ENCODE measurements around the gene GSG1L. TPM values are rescaled to one million over a fixed set of nuclear protein-coding genes. Genes with fewer than 3 reads are reported as not detected.

GSG1L gene
- total and polyA plus RNA-seq, 4 donors = not detected

DNA sequence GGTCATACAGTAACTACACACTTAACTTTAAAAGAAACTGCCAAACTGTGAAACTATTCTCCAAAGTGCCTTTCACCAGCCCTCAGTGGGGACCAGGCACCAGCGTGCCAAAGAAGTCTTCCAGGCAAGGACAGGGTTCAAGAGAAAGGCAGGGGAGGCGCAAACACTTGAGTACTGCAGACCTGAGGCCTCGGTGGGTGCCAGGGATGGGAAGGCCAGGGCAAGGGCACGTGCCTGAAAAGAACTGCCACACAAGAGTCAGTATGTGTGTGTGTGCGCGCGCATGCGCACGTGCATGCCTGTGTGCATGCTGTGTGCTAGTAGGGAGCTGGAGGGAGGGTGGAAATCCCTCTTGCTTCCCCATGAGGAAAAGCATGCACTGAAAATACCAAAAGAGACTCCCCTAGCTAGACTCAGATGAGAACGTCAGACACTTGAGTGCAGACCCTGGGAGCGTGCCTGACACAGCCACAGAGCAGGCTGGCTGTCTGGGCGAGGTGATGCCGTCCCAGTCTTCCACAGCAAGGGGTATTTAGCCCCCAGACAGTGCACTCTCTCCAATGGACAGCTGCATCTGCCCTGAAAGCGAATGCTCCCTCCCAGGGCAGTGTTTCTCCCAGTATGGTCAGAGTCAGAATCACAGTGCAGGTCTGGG lies 40.1 kb upstream of the GSG1L start:
- no peaks in the 10 kb centered on the region for H3K27me3 ChIP-seq (ENCODE audit: control insufficient read depth in 4 of 4, insufficient read depth in 4 of 4, low read length in 3 of 4)
- no peak overlapping the region for H3K4me3 ChIP-seq (ENCODE audit: low read depth in 1 of 3, low read length in 3 of 3)
- 96% methylated on average over 14 of the region's 14 CpGs for WGBS
- no peak for TF ChIP-seq HNF4A (conservative IDR thresholded peaks at IDR 0.05)
- no peak for TF ChIP-seq RXRA (IDR thresholded peaks at IDR 0.05)
- peaks cover 5 to 31% (median 28%) of the 10 kb centered on the region in 4 donors for H3K4me1 ChIP-seq (ENCODE audit: control insufficient read depth in 4 of 4, insufficient read depth in 4 of 4, low read length in 3 of 4)
- DNase-seq (ENCODE audit: low spot score) = no peak
- H3K27ac ChIP-seq (ENCODE audit: low read depth in 1 of 2, low read length in 2 of 2) = no peak overlapping the region
- H3K36me3 ChIP-seq (ENCODE audit: control insufficient read depth in 4 of 4, insufficient read depth in 3 of 4, low read depth in 1 of 4, low read length in 3 of 4) = peaks cover 13 to 73% (median 58%) of the 10 kb centered on the region in 4 donors
- no peak overlapping the region for H3K9ac ChIP-seq (ENCODE audit: low read depth in 1 of 2, low read length in 2 of 2)
- no peaks in the 10 kb centered on the region for H3K9me3 ChIP-seq (ENCODE audit: control insufficient read depth in 4 of 4, low read length in 3 of 4)

DNA sequence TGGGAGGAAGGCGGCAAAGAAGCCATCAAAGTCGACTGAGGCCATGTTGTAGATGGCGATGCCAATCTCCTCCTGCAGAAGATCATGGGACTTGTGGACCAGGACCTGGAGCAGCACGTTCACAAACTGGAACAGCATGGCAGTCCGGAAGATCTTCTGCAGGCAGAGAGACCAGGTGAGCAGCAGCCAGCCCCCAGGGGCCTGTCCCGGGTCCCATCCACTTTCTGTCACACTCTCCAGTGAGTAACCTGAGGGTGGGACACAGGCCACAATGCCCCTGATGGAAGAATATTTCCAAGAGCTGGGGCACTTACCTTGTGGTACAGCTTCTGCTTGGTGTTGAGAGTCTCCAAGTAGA lies 38.0 kb upstream of the GSG1L start:
- H3K36me3 ChIP-seq (ENCODE audit: control insufficient read depth in 4 of 4, insufficient read depth in 3 of 4, low read depth in 1 of 4, low read length in 3 of 4) = peaks cover 13 to 78% (median 56%) of the 10 kb centered on the region in 4 donors
- peaks cover 2 to 20% (median 18%) of the 10 kb centered on the region in 4 donors for H3K4me1 ChIP-seq (ENCODE audit: control insufficient read depth in 4 of 4, insufficient read depth in 4 of 4, low read length in 3 of 4)
- TF ChIP-seq RXRA (IDR thresholded peaks at IDR 0.05) (no peak), JUND (IDR thresholded peaks at IDR 0.05) (no peak), SP1 (IDR thresholded peaks at IDR 0.05) (no peak), YY1 (IDR thresholded peaks at IDR 0.05) (no peak)

DNA sequence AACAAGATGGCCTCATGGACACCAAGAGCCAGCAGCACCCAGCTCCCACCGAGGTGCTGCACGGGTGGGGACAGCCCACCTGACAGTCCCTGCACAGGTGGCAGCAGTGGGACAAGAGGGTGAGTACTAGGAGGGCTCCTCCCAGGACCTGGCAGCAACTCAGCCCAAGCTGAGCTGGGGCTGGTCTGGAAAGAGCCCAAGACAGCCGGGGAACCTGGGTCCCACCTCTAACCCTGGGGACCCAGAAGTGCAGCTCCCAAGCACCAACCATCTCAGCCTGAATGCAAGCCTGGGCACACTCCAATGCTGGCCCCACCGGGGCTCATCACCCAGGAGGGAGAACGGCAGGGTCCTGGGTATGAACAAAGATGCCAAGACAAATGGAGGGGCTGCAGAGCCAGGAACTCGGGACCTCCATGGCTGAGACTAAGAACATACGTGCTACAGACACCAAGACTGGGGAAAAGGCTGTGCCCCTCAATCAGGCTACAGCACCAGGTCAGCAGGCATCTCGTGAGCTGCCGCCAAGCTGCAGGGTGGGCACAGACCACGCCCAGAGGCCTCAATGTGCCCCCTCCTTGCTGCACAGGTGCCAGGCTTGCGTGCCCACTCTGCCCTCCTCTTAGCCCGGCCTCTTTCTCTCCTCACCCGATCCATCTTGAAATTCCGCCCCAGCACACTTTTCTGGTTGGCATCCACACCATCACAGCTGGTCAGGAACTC lies 37.5 kb upstream of the GSG1L start:
- Histone ChIP-seq H3K4me3 (ENCODE audit: low read depth in 1 of 3, low read length in 3 of 3) (no peak overlapping the region), H3K27ac (ENCODE audit: low read depth in 1 of 2, low read length in 2 of 2) (no peak overlapping the region), H3K36me3 (ENCODE audit: control insufficient read depth in 4 of 4, insufficient read depth in 3 of 4, low read depth in 1 of 4, low read length in 3 of 4) (peaks cover 15 to 72% (median 51%) of the 10 kb centered on the region in 4 donors), H3K4me1 (ENCODE audit: control insufficient read depth in 4 of 4, insufficient read depth in 4 of 4, low read length in 3 of 4) (peaks cover 2 to 17% (median 12%) of the 10 kb centered on the region in 4 donors), H3K9me3 (ENCODE audit: control insufficient read depth in 4 of 4, low read length in 3 of 4) (no peaks in the 10 kb centered on the region), H3K9ac (ENCODE audit: low read depth in 1 of 2, low read length in 2 of 2) (no peak overlapping the region), H3K27me3 (ENCODE audit: control insufficient read depth in 4 of 4, insufficient read depth in 4 of 4, low read length in 3 of 4) (no peaks in the 10 kb centered on the region)
- TF ChIP-seq RXRA (IDR thresholded peaks at IDR 0.05) (no peak), EGR1 (IDR thresholded peaks at IDR 0.05; ENCODE audit: low read depth in 2 of 2) (no peak), RAD21 (IDR thresholded peaks at IDR 0.05) (no peak)
- WGBS = 97% methylated on average over 14 of the region's 14 CpGs
- DNase-seq (ENCODE audit: low spot score) = no peak

More for the DNA sequence above, 38.0 kb upstream of the GSG1L start:
- H3K27ac ChIP-seq (ENCODE audit: low read depth in 1 of 2, low read length in 2 of 2) = no peak overlapping the region
- H3K4me3 ChIP-seq (ENCODE audit: low read depth in 1 of 3, low read length in 3 of 3) = no peak overlapping the region
- no peak overlapping the region for H3K9ac ChIP-seq (ENCODE audit: low read depth in 1 of 2, low read length in 2 of 2)
- no peaks in the 10 kb centered on the region for H3K27me3 ChIP-seq (ENCODE audit: control insufficient read depth in 4 of 4, insufficient read depth in 4 of 4, low read length in 3 of 4)
- H3K9me3 ChIP-seq (ENCODE audit: control insufficient read depth in 4 of 4, low read length in 3 of 4) = no peaks in the 10 kb centered on the region
- WGBS = 98% methylated on average over 6 of the region's 6 CpGs
- no peak for DNase-seq (ENCODE audit: low spot score)

DNA sequence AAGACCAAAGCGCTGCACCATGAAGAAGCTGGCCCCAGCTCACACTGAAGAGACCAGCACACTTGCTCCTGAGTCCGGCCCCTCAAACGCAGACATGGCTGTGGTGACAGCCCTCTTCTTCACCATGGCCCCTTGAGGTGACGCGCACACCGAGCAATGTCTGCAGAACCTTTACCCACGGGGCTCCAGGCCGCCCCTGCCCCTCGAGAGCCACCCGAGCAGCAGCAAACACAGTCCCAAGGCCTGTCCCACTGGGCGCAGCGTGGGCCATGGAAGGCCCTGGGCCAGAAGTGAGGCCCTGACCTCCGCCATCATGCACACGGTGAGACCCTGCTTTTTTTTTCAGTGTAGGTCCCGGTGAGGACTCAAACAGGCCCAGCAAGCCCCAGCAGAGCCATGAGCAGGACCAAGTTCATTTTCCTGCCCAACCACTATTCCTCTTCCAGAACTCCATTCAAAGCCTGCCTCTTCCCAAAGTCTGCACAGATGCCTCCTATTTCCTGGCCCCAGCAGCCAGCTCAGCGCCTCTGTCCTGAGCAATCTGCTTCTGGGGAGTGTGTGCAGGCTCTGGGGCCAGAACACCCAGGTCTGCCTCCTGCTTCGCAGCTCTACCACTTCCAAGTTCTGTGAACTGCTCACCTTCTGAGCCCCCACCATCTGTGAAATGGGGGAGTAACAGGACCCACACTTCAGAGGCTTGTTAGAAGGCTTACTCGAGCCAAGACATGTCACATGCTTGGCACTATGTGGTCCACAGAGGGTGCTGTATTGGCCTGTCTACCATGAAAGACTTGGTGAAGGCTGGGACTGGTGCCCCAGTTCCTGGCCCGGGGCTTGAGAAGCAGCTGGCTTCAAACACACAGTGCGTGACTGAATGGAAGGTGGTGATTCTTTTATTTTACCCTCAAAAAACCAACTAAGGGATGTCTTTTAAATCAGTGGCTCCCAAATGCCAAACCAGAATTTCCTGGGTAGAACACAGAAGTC lies 35.7 kb upstream of the GSG1L start:
- WGBS = 97% methylated on average over 20 of the region's 20 CpGs
- H3K36me3 ChIP-seq (ENCODE audit: control insufficient read depth in 4 of 4, insufficient read depth in 3 of 4, low read depth in 1 of 4, low read length in 3 of 4) = peaks cover 13 to 64% (median 44%) of the 10 kb centered on the region in 4 donors
- H3K4me3 ChIP-seq (ENCODE audit: low read depth in 1 of 3, low read length in 3 of 3) = no peak overlapping the region
- no peaks in the 10 kb centered on the region for H3K9me3 ChIP-seq (ENCODE audit: control insufficient read depth in 4 of 4, low read length in 3 of 4)
- H3K9ac ChIP-seq (ENCODE audit: low read depth in 1 of 2, low read length in 2 of 2) = no peak overlapping the region
- H3K4me1 ChIP-seq (ENCODE audit: control insufficient read depth in 4 of 4, insufficient read depth in 4 of 4, low read length in 3 of 4) = peaks cover 0 to 3% (median 0%) of the 10 kb centered on the region in 4 donors
- no peak for DNase-seq (ENCODE audit: low spot score)
- H3K27me3 ChIP-seq (ENCODE audit: control insufficient read depth in 4 of 4, insufficient read depth in 4 of 4, low read length in 3 of 4) = no peaks in the 10 kb centered on the region
- TF ChIP-seq HNF4G (IDR thresholded peaks at IDR 0.05) (no peak), EGR1 (IDR thresholded peaks at IDR 0.05; ENCODE audit: low read depth in 2 of 2) (no peak), GABPA (IDR thresholded peaks at IDR 0.05 in 1 of 2, conservative IDR thresholded peaks at IDR 0.05 in 1 of 2) (no peak)
- TF ChIP-seq, protein P1, sequence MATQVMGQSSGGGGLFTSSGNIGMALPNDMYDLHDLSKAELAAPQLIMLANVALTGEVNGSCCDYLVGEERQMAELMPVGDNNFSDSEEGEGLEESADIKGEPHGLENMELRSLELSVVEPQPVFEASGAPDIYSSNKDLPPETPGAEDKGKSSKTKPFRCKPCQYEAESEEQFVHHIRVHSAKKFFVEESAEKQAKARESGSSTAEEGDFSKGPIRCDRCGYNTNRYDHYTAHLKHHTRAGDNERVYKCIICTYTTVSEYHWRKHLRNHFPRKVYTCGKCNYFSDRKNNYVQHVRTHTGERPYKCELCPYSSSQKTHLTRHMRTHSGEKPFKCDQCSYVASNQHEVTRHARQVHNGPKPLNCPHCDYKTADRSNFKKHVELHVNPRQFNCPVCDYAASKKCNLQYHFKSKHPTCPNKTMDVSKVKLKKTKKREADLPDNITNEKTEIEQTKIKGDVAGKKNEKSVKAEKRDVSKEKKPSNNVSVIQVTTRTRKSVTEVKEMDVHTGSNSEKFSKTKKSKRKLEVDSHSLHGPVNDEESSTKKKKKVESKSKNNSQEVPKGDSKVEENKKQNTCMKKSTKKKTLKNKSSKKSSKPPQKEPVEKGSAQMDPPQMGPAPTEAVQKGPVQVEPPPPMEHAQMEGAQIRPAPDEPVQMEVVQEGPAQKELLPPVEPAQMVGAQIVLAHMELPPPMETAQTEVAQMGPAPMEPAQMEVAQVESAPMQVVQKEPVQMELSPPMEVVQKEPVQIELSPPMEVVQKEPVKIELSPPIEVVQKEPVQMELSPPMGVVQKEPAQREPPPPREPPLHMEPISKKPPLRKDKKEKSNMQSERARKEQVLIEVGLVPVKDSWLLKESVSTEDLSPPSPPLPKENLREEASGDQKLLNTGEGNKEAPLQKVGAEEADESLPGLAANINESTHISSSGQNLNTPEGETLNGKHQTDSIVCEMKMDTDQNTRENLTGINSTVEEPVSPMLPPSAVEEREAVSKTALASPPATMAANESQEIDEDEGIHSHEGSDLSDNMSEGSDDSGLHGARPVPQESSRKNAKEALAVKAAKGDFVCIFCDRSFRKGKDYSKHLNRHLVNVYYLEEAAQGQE (IDR thresholded peaks at IDR 0.05) = no peak
- H3K27ac ChIP-seq (ENCODE audit: low read depth in 1 of 2, low read length in 2 of 2) = no peak overlapping the region
